GM10266 (cell line): ENCODE measurements around the gene PRKAR1B.

Source experiments
- DNase-seq: peaks from one replicate; pipeline ENCODE4 v3.0.0; 2012; ENCODE audit errors: extremely low spot score
- TF ChIP-seq, protein P1 (sequence below): IDR thresholded peaks from 2 replicates; pipeline ENCODE4 v1.5.1; 2012; ENCODE audit warnings: mild to moderate bottlenecking, low read depth; ENCODE audit not compliant: control insufficient read depth, insufficient read depth; ENCODE audit errors: missing control alignments

The PRKAR1B gene

DNA sequence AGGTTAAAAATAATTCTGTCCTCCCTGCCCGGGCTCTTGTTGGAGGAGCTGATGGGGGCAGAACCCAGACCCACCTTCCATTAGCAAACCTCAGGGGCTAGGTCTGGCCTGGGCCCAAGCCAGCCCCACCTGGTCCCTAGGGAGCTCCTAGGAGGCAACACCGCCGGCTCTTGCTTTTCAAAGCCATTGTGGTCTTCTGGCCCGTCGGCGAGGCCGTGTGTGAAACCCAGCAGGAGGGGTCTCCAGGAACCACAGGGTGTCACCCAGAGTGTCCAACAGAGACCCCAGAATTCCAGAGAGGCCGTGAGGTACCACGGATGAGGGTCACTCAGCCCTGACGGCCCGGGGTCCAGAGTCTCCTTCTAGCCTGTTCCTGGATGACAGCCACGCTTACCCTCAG lies 190.8 kb downstream of the PRKAR1B start:
- no peak for DNase-seq
- TF ChIP-seq, protein P1, sequence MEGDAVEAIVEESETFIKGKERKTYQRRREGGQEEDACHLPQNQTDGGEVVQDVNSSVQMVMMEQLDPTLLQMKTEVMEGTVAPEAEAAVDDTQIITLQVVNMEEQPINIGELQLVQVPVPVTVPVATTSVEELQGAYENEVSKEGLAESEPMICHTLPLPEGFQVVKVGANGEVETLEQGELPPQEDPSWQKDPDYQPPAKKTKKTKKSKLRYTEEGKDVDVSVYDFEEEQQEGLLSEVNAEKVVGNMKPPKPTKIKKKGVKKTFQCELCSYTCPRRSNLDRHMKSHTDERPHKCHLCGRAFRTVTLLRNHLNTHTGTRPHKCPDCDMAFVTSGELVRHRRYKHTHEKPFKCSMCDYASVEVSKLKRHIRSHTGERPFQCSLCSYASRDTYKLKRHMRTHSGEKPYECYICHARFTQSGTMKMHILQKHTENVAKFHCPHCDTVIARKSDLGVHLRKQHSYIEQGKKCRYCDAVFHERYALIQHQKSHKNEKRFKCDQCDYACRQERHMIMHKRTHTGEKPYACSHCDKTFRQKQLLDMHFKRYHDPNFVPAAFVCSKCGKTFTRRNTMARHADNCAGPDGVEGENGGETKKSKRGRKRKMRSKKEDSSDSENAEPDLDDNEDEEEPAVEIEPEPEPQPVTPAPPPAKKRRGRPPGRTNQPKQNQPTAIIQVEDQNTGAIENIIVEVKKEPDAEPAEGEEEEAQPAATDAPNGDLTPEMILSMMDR = no peak

DNA sequence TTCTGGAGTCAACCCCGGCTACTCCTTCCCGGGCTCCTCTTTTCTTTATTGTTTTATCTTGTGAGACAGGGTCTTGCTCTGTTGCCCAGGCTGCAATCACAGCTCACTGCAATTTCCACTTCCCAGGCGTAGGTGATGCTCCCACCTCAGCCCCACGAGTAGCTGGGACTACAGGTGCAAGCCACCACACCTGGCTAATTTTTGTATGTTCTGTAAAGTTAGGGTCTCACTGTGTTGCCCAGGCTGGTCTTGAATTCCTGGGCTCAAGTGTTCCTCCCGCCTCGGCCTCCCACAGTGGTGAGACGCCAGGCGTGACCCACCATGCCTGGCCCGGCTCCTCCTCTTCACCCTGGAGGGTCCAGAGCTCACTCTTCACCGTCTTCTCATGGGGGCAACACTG lies 192.1 kb downstream of the PRKAR1B start:
- TF ChIP-seq, protein P1 = no peak
- DNase-seq = no peak

DNA sequence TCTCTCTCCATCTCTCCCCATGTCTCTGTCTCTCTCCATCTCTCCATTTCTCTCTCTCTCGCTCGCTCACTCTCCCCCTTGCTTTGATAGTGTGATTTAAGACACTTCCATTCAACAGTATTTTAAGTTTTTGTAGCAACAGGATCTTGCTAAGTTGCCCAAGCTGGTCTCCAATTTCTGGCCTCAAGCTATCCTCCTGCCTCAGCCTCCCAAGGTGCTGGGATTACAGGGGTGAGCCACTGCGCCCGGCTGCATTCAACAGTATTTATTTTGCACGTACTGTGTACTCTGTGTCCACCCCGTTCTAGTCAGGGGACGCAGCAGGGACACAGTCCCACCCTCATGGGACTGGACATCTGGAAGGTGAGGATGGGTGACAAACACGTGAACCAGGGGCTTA lies 193.0 kb downstream of the PRKAR1B start:
- no peak for DNase-seq
- TF ChIP-seq, protein P1 = no peak

DNA sequence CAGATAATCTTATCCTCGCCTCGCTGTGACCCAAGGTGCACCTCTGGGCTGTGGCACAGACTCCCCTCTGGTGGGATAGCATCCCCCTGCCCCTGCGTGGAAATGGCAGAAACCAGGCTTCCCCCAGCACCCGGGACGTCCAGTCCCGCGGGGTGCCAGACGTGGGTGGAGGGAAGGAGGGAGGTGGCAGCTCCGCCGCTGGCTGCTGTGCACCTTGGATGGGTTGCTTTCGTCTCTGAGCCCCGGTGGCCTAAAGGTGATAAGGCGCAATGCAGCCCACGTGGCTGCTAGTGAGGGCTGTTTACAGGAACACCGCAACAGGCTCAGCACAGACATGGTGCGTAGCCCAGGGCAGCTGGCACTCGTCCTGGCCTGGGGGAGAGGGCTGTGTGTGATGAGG lies 193.8 kb downstream of the PRKAR1B start:
- DNase-seq = no peak
- TF ChIP-seq, protein P1 = no peak

DNA sequence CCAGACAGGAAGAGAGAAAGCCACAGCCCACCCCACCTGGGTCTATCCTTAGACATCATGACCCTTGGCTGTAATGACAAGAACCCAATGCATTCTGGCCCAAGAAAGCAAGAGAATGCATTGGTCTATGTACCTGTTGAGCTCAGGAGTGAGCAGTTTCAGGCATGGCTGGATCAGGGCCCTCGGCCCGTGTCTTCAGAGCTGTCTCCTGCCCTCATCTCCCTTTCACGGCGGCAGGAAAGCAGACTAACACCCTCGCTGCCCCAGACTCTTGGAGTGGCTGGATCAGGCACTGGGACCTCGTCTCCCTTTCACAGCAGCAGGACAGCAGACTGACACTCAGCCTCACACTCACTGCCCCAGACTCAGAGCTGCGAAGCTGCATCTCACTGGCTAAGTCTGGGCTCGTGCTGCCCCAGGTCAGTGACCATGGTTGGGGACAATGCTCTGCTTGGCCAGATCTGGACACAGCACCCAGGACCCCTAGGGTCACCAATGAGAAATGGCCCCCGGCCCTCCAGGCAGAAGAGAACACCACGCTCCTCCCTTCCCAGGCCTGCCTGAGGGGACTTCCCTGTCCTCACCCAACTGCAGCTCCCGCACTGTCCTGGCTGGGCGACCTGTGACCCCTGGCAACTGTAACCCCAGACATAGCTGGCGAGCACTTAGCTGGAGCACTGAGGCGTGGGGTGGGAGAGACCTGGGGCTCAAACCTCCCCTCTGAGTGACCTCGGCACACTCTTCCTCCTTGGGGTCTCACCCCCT lies 194.5 kb downstream of the PRKAR1B start:
- TF ChIP-seq, protein P1 = no peak
- no peak for DNase-seq

DNA sequence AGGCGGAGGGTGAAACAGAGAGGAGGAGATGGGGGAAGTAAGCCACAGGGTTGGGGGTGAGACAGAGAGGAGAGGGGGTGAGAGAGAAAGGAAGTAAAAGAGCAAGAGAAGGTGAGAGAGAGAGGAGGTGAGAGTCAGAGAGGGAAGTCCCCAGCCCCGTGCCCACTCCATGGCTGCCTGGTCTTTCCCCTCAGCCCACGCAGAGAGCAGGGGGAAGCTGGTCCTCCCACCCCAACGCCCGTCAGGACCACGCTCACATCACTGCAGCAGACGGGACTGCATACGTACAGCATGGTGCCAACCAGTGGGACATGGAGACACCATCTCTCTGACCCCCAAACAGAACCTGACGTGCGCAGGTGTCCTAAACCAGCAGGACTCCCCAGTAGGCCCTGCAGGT lies 195.3 kb downstream of the PRKAR1B start:
- peak; percentile 71 for DNase-seq
- TF ChIP-seq, protein P1 = no peak

DNA sequence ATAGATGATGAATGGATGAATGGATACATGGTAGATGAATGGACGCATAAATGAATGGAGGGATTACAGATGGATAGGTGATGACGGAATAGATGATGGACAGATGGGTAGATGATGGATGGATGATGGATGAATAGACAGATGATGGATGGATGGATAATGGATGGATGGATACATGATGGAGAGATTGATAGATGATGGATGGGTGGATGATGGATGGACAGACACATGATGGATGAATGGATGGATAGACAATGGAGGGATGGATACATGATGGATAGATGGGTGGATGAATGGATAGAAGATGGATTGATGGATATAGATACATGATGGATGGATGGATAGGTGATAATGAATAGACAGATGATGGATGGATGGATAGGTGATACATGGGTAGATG lies 198.6 kb downstream of the PRKAR1B start:
- no peak for DNase-seq
- TF ChIP-seq, protein P1 = no peak
